ENCODE data around the gene TCN2. TPM values are rescaled to one million over a fixed set of nuclear protein-coding genes. Genes with fewer than 3 reads are reported as not detected.
"Not testable (repeated sequence)": the region's sequence is repeated elsewhere in the genome, so short reads cannot be mapped to it uniquely, and the experiment has no call there.

TCN2 gene
- total RNA-seq, 1 experiment from 2014 or later: 7.3 TPM

DNA sequence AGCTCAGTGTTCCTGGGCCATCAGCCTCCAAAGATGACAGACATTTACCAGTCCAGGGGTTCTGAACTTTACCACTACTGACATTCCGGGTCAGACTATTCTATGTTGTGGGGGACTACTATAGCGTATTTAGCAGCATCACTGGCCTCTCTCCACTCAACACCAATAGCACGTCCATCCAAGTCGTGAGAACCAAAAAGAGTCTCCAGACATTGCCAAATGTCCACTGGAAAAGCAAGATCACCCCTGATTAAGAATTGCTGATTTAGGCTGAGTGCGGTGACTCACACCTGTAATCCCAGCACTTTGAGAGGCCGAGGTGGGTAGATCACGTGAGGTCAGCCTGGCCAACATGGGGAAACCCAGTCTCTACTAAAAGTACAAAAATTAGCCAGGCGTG is 20.6 kb upstream of the TCN2 start:
- ChIA-PET CTCF (no interaction called here), POLR2A (ENCODE audit: low non-redundant PET) (interaction anchor here (0.7 kb wide), 1 partner anchor 155 kb away, joined by 3 read pairs; no protein-coding TSS in a partner anchor)
- H3K27me3 ChIP-seq (replicated peaks; ENCODE audit: insufficient read depth, low read depth, low read length, poor library complexity): no peaks in the 10 kb centered on the region
- no peaks in the 10 kb centered on the region for H3K9me3 ChIP-seq (ENCODE audit: low read depth, low read length, poor library complexity, severe bottlenecking)
- no peak overlapping the region for H3K4me3 ChIP-seq (ENCODE audit: low read depth, low read length, poor library complexity, severe bottlenecking)
- no peak overlapping the region for H3K27ac ChIP-seq (ENCODE audit: low read depth, low read length, poor library complexity, severe bottlenecking)
- H3K4me1 ChIP-seq (ENCODE audit: insufficient read depth, low read length, poor library complexity, severe bottlenecking): peaks cover 7% of the 10 kb centered on the region
- no peak for DNase-seq (ENCODE audit: low spot score)
- no TSS peak for BruUV-seq (replicated peaks)
- H3K36me3 ChIP-seq (ENCODE audit: insufficient read depth, low read length, poor library complexity, severe bottlenecking): peaks cover 75% of the 10 kb centered on the region
- intact Hi-C loops (cut with micrococcal nuclease; ENCODE audit: unreplicated experiment): no loop called here
- TF ChIP-seq EZH2 (IDR thresholded peaks at IDR 0.05; ENCODE audit: borderline replicate concordance, low read depth, low read length, poor library complexity, severe bottlenecking) (no peak), CTCF (conservative IDR thresholded peaks at IDR 0.05; ENCODE audit: low read depth, low read length) (no peak)

GRCh38 chr22:30591191-30591587 is 15.8 kb upstream of the TCN2 start:
- TF ChIP-seq EZH2 (IDR thresholded peaks at IDR 0.05; ENCODE audit: borderline replicate concordance, low read depth, low read length, poor library complexity, severe bottlenecking) (no peak), CTCF (conservative IDR thresholded peaks at IDR 0.05; ENCODE audit: low read depth, low read length) (no peak)
- POLR2A ChIA-PET (ENCODE audit: low non-redundant PET): no interaction called here
- Histone ChIP-seq H3K36me3 (ENCODE audit: insufficient read depth, low read length, poor library complexity, severe bottlenecking) (peaks cover 29% of the 10 kb centered on the region), H3K9me3 (ENCODE audit: low read depth, low read length, poor library complexity, severe bottlenecking) (no peaks in the 10 kb centered on the region), H3K27me3 (replicated peaks; ENCODE audit: insufficient read depth, low read depth, low read length, poor library complexity) (no peaks in the 10 kb centered on the region), H3K4me1 (ENCODE audit: insufficient read depth, low read length, poor library complexity, severe bottlenecking) (peaks cover 7% of the 10 kb centered on the region), H3K4me3 (ENCODE audit: low read depth, low read length, poor library complexity, severe bottlenecking) (peak overlapping the region; percentile 88), H3K27ac (ENCODE audit: low read depth, low read length, poor library complexity, severe bottlenecking) (peak overlapping the region; percentile 98)
- CTCF ChIA-PET: no interaction called here
- BruUV-seq (replicated peaks): TSS peak; percentile 61
- DNase-seq (ENCODE audit: low spot score): no peak
- intact Hi-C loops (cut with micrococcal nuclease; ENCODE audit: unreplicated experiment): no loop called here

GRCh38 chr22:30591588-30592359 is 15.2 kb upstream of the TCN2 start, which contains the start of gene PES1:
Gene PES1 (minus strand): TSS chr22:30591910. CDS start chr22:30591833, 77 bp downstream.
- no peaks in the 10 kb centered on the region for H3K27me3 ChIP-seq (replicated peaks; ENCODE audit: insufficient read depth, low read depth, low read length, poor library complexity)
- intact Hi-C loops (cut with micrococcal nuclease; ENCODE audit: unreplicated experiment): no loop called here
- DNase-seq (ENCODE audit: low spot score): peak; percentile 99
- TF ChIP-seq CTCF (conservative IDR thresholded peaks at IDR 0.05; ENCODE audit: low read depth, low read length) (no peak), EZH2 (IDR thresholded peaks at IDR 0.05; ENCODE audit: borderline replicate concordance, low read depth, low read length, poor library complexity, severe bottlenecking) (no peak)
- H3K27ac ChIP-seq (ENCODE audit: low read depth, low read length, poor library complexity, severe bottlenecking): peak within 1 kb of the TSS; percentile 98
- no TSS peak for BruUV-seq (replicated peaks)
- H3K36me3 ChIP-seq (ENCODE audit: insufficient read depth, low read length, poor library complexity, severe bottlenecking): peaks cover 23% of the 10 kb centered on the region
- peak within 1 kb of the TSS; percentile 88 for H3K4me3 ChIP-seq (ENCODE audit: low read depth, low read length, poor library complexity, severe bottlenecking)
- peaks cover 7% of the 10 kb centered on the region for H3K4me1 ChIP-seq (ENCODE audit: insufficient read depth, low read length, poor library complexity, severe bottlenecking)
- H3K9me3 ChIP-seq (ENCODE audit: low read depth, low read length, poor library complexity, severe bottlenecking): no peaks in the 10 kb centered on the region
- ChIA-PET POLR2A (ENCODE audit: low non-redundant PET) (interaction anchor here (0.6 to 0.7 kb wide), 2 partner anchors 12 to 1039 kb away, joined by 4 to 11 read pairs; no protein-coding TSS in a partner anchor), CTCF (no interaction called here)

DNA sequence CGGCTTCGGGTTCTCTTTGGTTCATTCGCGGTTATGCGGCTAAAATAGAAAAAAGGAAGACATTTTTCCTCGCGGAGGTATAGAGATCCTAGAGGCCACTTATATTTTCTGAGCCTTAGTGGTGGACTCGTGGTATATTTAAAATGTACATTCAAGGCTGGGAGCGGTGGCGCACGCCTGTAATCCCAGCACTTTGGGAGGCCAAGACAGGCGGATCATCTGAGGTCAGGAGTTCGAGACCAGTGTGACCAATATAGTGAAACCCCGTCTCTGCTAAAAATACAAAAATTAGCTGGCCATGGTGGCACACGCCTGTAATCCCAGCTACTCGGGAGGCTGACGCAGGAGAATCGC is 14.6 kb upstream of the TCN2 start:
- DNase-seq (ENCODE audit: low spot score); H3K27me3 ChIP-seq (replicated peaks; ENCODE audit: insufficient read depth, low read depth, low read length, poor library complexity); H3K9me3 ChIP-seq (ENCODE audit: low read depth, low read length, poor library complexity, severe bottlenecking); intact Hi-C loops (cut with micrococcal nuclease; ENCODE audit: unreplicated experiment); CTCF ChIA-PET; H3K4me1 ChIP-seq (ENCODE audit: insufficient read depth, low read length, poor library complexity, severe bottlenecking); H3K4me3 ChIP-seq (ENCODE audit: low read depth, low read length, poor library complexity, severe bottlenecking); BruUV-seq (replicated peaks): not testable (repeated sequence)
- H3K27ac ChIP-seq (ENCODE audit: low read depth, low read length, poor library complexity, severe bottlenecking): peak overlapping the region; percentile 98
- POLR2A ChIA-PET (ENCODE audit: low non-redundant PET): interaction anchor here (0.6 kb wide), 1 partner anchor 11 kb away, joined by 4 read pairs; no protein-coding TSS in a partner anchor
- H3K36me3 ChIP-seq (ENCODE audit: insufficient read depth, low read length, poor library complexity, severe bottlenecking): peaks cover 17% of the 10 kb centered on the region

Measured in A673 (cell line).